NCI-H1694 (cell line): ENCODE results near the gene SNX22.
"Not testable (repeated sequence)": the region's sequence is repeated elsewhere in the genome, so short reads cannot be mapped to it uniquely, and the experiment has no call there.

Experiments used
- DNase-seq: peaks from one replicate; lab custom pipeline; 2025; lab: John Stamatoyannopoulos, UW

The SNX22 gene

DNA sequence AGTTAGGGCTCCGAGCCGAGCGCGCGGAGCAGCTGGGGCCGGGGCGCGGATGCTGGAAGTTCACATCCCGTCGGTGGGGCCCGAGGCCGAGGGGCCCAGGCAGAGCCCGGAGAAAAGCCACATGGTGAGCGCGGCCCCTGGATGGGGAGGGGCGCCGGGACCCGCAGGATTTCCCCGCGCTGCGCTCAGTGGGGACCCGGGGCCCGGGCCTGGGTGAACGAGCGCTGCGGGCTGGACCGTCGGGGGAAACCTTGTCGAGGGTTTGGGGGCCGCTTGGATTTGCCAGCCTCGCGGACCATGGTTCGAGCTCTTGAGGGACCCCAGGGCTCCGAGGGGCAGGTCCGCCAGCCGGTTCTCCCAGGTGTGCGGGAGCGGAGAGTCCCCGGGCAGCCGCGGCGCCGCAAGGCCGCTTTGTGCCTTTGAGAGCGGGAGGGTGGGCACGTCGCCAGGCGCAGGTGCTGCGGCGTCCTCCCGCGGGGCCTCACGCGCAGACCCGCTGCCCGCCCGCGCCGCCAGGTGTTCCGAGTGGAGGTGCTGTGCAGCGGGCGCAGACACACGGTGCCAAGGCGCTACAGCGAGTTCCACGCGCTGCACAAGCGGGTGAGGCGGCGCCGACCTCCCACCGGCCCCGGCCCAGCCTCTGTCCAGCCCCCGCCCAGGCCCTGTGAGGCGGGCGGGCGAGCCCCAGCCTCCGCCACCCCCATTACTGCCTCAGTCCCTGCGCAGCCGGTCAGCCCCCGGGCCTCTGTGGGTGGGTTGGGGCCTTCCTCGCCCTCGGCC lies at the start of gene SNX22:
SNX22 (plus strand) TSS at position 5 of the 780 bp plus-strand sequence; CDS start at position 50, 45 bp downstream.
- no peak for DNase-seq

- no peak for DNase-seq
Measured at GRCh38 chr15:64102497-64102896, 49.0 kb upstream of the SNX22 start.

DNA sequence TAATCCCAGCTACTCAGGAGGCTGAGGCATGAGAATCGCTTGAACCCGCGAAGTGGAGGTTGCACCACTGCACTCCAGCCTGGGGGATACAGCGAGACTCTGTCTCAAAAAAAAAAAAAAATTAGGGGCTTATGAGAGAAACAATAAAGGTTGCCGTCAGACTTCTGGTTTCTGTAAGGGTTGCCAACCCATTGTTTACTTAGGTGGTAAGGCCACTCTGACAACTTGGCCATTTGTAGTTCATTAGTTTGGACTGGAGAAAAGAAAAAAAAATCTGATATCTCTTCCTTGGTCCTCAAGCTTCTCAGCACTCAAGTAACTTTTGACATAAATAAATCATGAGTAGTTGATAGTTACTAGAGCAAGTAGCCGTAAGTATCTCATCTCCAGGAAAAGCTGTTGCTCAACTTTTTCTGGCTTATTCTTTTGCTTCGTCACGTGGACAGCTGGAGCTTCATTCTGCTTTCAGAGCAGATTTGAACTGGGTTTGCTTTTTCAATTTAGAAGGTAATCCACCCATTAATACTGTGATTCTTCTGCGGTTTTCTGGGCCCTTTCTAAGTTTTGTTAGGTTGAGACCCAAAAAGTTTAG lies 46.3 kb upstream of the SNX22 start:
- no peak for DNase-seq

- DNase-seq, result no peak
Measured at GRCh38 chr15:64107337-64107736, 44.2 kb upstream of the SNX22 start.

DNA sequence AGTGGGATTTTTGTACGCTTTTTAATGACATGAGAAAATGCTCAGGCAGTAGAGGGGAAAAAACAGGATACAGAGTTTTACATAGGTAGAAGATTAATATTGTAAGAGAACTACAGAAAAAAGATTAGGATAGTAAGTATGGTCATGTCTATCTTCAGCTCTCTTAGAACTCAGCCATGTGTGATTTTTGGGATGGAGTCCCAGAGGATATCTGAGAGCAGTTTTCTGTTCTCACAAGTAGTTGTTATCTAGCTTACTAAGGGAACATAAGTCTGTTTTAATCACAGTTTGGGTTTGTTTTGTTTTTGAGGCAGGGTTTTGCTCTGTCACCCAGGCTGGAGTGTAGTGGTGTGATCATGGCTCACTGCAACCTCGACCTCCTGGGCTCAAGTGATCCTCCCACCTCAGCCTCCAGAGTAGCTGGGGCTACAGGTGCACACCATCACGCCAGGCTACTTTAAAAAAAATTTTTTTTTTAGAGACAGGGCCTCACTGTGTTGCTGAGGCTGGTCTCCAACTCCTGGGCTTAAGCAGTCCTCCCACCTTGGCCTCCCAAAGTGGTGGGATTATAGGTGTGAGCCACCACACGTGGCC lies 41.3 kb upstream of the SNX22 start:
- DNase-seq, result not testable (repeated sequence)

- no peak for DNase-seq
Measured at GRCh38 chr15:64110950-64111678, 40.4 kb upstream of the SNX22 start.

DNA sequence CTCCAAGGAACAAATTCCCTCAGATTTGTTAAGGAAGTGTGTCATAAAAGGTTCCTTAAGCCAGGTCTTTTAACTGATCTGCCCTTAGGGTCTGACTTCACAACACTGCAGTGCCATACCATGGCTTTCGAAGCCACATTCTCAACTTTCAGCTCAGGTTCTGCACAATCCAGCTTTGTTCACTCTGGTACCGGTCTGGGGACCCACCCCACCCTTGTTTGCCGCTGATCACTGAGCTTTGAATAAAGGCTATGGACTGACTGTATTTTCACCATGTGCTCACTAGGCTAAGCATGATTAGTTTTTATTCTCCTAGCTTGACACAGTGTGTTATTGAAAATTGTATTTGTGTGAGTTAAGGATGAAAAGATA lies 39.9 kb upstream of the SNX22 start:
- DNase-seq, result no peak

- no peak for DNase-seq
Measured at GRCh38 chr15:64112073-64112772, 39.3 kb upstream of the SNX22 start.

DNA sequence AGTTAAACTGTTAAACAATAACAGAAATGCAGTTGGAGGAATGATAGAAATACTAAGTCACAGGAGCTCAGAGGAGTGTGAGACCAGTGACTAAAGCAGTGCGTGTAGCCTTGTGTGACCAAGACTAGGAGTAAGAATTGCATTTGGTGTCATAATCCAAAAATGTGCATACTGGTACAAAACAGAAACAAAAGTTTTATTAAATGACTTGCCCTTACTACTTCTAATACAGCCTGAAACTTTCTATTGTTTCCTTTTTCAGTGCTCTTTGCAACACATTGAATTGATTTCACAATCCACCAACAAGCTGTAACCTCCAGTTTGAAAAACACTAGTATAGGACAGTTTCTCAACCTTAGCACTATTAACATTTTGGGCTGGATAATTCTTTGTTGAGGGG lies 38.6 kb upstream of the SNX22 start:
- DNase-seq, result no peak

DNA sequence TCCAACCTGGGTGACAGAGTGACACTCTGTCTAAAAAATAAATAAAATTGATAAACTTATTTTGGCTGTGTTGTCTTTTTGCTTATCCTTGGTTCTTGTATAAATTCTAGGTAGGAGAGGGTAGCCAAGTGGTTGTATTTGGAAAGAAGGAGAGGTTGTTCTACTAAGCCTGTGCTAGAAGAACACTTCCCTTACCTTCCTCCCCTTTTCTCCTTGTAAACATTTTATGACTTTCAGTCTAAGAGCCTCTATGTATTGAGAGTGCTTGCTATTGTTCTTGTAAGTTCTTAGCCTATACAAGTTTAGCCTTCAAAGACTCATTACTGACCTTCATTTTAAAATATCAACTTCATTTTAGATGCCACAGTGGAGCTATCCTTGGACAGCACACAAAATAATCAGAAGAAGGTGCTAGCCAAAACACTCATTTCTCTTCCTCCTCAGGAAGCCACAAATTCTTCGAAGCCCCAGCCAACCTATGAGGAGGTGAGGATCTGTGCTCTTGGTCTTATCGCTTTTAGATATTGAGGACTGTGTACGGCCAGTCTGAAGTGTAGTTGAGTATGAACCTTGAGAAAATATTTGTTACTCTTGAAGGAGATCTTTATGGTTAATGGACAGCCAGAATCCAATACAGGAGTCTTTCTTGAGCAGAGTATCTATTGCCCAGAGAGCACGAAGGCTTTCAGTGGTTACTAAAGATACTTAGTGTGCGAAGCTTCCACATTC lies 33.6 kb upstream of the SNX22 start:
- DNase-seq, result no peak

- DNase-seq, result not testable (repeated sequence)
Measured at GRCh38 chr15:64120322-64120721, 31.2 kb upstream of the SNX22 start.

DNA sequence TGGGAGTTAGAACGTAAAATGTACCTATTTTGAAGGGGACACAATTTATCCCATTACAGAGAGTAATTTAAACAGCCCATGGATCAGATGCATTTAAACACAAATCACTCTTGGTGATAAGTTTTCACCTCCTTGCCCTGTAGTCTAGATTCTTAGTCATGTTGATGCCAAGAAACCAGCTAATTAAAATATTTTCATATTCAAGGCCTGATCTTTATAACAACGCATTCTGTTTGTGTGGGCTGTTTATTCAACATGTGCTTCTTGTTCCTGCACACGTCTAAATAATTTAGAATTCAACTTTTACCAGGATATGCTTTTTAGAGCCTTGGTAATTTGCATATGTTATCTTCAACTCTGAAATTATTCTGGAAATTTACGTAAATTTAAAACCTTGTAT lies 29.9 kb upstream of the SNX22 start:
- no peak for DNase-seq

DNA sequence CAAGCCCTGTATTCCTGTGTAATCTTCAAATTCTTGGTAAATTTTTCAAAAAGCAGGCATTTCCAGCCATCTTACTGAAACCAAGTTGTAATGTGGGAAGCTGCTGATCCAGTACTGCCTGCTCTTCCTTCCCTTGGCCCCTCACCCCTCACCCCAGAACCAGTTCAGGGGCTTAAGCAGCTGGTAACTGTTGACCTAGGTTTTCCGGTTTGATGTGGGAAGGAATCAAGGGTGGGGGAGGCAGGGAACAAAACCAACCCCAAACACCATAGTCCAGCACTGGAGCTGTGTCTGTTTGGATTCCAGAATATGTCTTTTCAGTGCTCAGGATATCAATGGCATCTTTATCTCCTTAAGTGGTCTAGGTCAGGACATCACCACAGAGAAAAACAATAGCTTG lies 29.1 kb upstream of the SNX22 start:
- DNase-seq, result no peak

DNA sequence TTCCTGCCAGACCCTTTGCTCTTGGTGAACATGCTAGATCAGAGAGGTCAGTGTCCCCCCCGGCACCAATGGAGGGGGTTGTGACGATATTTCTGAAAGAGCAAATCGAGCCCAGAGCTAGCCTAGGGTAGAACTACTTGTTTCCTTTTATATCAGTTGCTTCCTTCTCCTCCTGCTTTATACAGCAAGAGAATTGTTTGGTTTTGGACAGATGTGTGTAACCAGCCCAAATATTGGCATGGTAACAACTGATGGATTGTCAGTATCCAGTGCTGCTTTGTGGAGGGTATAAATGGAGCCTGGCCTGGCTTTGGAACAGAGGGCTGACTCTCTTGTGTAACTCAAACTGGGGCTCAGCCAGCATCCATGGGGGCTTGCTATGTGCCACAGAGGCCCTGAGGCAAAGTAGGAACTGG lies 28.6 kb upstream of the SNX22 start:
- no peak for DNase-seq

GRCh38 chr15:64125978-64126377 lies 25.6 kb upstream of the SNX22 start:
- no peak for DNase-seq

- no peak for DNase-seq
Measured at GRCh38 chr15:64127521-64128270, 23.8 kb upstream of the SNX22 start.

DNA sequence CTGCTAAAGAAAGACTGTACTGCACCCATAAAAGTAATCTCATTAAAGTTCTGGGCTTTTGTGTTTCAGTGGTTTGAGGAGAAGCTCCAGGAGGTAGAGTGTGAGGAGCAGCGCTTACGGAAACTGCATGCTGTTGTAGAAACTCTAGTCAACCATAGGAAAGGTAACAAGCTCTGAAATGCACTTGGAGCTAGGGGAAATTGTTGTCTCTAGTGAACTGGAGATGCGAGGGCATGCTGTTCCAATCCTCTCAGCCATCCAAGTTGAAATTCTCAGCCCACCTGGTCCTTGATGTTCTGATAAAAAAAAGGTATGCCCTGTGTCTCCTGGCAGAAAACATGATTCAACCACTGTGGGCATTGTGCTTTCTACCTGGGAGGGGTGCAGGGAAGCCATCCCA lies 21.4 kb upstream of the SNX22 start:
- DNase-seq, result no peak

DNA sequence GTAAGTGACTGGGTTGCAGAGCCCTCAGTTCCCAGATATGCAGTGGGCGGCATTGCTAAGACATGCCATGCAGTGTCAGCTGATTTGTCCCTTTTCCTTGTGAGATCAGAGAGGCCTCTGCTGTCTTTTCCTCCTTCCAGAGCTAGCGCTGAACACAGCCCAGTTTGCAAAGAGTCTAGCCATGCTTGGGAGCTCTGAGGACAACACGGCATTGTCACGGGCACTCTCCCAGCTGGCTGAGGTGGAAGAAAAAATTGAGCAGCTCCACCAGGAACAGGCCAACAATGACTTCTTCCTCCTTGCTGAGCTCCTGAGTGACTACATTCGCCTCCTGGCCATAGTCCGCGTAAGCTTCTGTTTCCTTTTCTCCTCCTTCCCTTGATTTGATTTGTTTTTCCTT lies 20.0 kb upstream of the SNX22 start:
- no peak for DNase-seq

GRCh38 chr15:64132217-64132616 lies 19.3 kb upstream of the SNX22 start:
- DNase-seq, result no peak

DNA sequence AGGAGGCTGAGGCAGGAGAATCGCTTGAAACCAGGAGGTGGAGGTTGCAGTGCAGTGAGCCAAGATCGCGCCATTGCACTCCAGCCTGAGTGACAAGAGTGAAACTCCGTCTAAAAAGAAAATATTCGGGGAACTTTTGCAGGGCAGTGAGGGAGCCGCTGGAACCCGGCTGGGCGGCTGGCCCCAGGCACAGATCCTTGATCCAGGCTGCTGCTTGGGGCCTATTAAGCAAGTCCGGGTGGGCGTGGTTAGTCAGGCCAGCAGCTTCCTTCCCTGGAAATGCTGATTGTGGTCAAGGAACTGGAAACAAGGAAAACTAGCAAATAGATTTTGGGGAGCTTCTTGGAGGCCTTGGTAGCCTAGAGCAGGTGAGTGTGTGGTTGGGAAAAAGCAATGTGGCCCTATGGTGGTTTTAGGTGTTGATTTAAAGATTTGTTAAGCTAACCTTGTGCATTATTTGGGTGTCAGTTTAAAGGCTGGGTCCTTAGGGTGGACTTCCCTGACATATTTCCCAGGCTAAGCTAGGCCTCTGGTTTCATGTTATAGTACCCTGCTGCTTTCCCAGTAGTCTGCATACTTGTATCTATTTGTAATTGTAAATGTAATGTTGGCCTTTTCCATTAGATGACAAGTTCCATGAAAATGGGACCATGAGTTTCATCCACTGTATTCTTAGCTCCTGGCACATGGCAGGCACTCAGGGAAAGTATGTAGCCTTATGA lies 17.7 kb upstream of the SNX22 start:
- no peak for DNase-seq
